GM23338 (cell line): ENCODE data around the gene ATG16L2. TPM values are rescaled to one million over a fixed set of nuclear protein-coding genes. Genes with fewer than 3 reads are reported as not detected.

Experiments
- CREB1 ChIP-seq: fragments of 250-450 bp; sonication (Bioruptor Pico); IDR thresholded peaks from 2 replicates; pipeline ENCODE4 v1.5.0; 2020; ENCODE audit warnings: low read depth, mild to moderate bottlenecking, moderate library complexity
- JUNB ChIP-seq: IDR thresholded peaks from one replicate; pipeline ENCODE4 v1.6.1; 2016; ENCODE audit warnings: antibody characterized with exemption; ENCODE audit not compliant: unreplicated experiment
- NANOG ChIP-seq: IDR thresholded peaks from 2 replicates; pipeline ENCODE4 v1.6.1; 2016; ENCODE audit warnings: antibody characterized with exemption, borderline replicate concordance
- POLR2AphosphoS5 ChIP-seq: IDR thresholded peaks from 2 replicates; pipeline ENCODE4 v1.6.1; 2016; ENCODE audit warnings: antibody characterized with exemption, low read depth
- STAT1 ChIP-seq: IDR thresholded peaks from one replicate; pipeline ENCODE4 v1.6.1; 2016; ENCODE audit warnings: antibody characterized with exemption; ENCODE audit not compliant: unreplicated experiment
- ZNF114 ChIP-seq: fragments of 250-450 bp; sonication (Bioruptor Pico); IDR thresholded peaks from 2 replicates; pipeline ENCODE4 v1.5.0; 2020; ENCODE audit warnings: mild to moderate bottlenecking, moderate library complexity
- ZNF462 ChIP-seq: fragments of 250-450 bp; sonication (Bioruptor Pico); IDR thresholded peaks from 2 replicates; pipeline ENCODE4 v1.5.0; 2020; ENCODE audit warnings: mild to moderate bottlenecking, moderate library complexity
- polyA plus RNA-seq: library from polyadenylated mRNA; unstranded; fragments of >200 nt; fragmentation: Nextera tagmentation; extraction: Ambion mirVana; gene quantifications from 2 replicates; pipeline ENCODE4 v1.2.1, GENCODE V29; 2016
- total RNA-seq: library from RNA; depleted of rRNA; stranded (reverse); fragments of >200 nt; shearing (Covaris generic); gene quantifications from 2 replicates; pipeline ENCODE4 v1.2.3, GENCODE V29; 2014

ATG16L2 gene
- total and polyA plus RNA-seq, 2 experiments from 2014 or later: 9.6 to 24.6 TPM

GRCh38 chr11:72786305-72787215 lies 27.7 kb upstream of the ATG16L2 start (continued):
- TF ChIP-seq ZNF462 (CRISPR knock-in tag) (no peak), NANOG (no peak), ZNF114 (CRISPR knock-in tag) (no peak), POLR2AphosphoS5 (no peak), STAT1 (no peak), JUNB (no peak), CREB1 (CRISPR knock-in tag) (no peak)
